Thyroid gland (tissue), 4 donors: Measurements from ENCODE around the gene APOA4. TPM values are rescaled to one million over a fixed set of nuclear protein-coding genes. Genes with fewer than 3 reads are reported as not detected.

ENCODE experiments used
- DNase-seq, 2 donors: peaks; one replicate each; pipeline ENCODE4 v3.0.0-alpha.2; 2019
- H3K27ac ChIP-seq, 3 donors: fragments of 200-600 bp; sonication (generic); 1 replicate in 2 of 3; 2 replicates in 1 of 3; pipeline ENCODE4 v1.5.1; 2016 to 2019; ENCODE audit warnings: mild to moderate bottlenecking in 1 of 3, moderate library complexity in 1 of 3
- H3K27me3 ChIP-seq: fragments of 200-600 bp; sonication (generic); one replicate; pipeline ENCODE4 v1.5.1; 2019
- H3K36me3 ChIP-seq, 2 donors: fragments of 200-600 bp; sonication (generic); one replicate each; pipeline ENCODE4 v1.5.1; 2016 to 2019
- H3K4me1 ChIP-seq, 2 donors: fragments of 200-600 bp; sonication (generic); one replicate each; pipeline ENCODE4 v1.5.1; 2017 to 2019
- H3K4me3 ChIP-seq, 3 donors: fragments of 200-600 bp; sonication (generic); replicated peaks in 1 of 3; 1 replicate in 2 of 3; 2 replicates in 1 of 3; pipeline ENCODE4 v1.5.1; 2016; ENCODE audit warnings: mild to moderate bottlenecking in 1 of 3
- H3K9me3 ChIP-seq: fragments of 200-600 bp; sonication (generic); one replicate; pipeline ENCODE4 v1.5.1; 2017
- POLR2A ChIP-seq, 2 donors: fragments of 450-650 bp; IDR thresholded peaks; one replicate each; pipeline ENCODE4 v1.6.1; 2017; ENCODE audit warnings: antibody characterized with exemption in 2 of 2, mild to moderate bottlenecking in 2 of 2, moderate library complexity in 1 of 2
- WGBS, 2 donors: methylation state at CpG; one replicate each; pipeline ENCODE4 v1.1.5; 2017; 5-methylcytosine and 5-hydroxymethylcytosine counted together
- intact Hi-C: fragments of 100-400 bp; cut with DNase I; formaldehyde crosslinking; loops from one replicate; pipeline ENCODE4 v1.15.1; 2023
- total RNA-seq, 4 donors: library from RNA; depleted of rRNA; stranded (reverse); fragments of >200 nt; gene quantifications; one replicate each; pipeline ENCODE4 v1.2.3, GENCODE V29; 2016
- TF ChIP-seq, protein P1 (sequence below), 6 experiments: fragments of 200-600 bp in 3 of 6; fragments of 450-650 bp in 3 of 6; sonication (generic) in 3 of 6; IDR thresholded peaks; one replicate each; pipeline ENCODE4 v1.5.1; 2016 to 2019; ENCODE audit warnings: antibody characterized with exemption in 6 of 6, mild to moderate bottlenecking in 2 of 6, inconsistent platforms in 1 of 6, moderate library complexity in 1 of 6

Gene APOA4
- total RNA-seq, 4 donors from 2014 or later = not detected

DNA sequence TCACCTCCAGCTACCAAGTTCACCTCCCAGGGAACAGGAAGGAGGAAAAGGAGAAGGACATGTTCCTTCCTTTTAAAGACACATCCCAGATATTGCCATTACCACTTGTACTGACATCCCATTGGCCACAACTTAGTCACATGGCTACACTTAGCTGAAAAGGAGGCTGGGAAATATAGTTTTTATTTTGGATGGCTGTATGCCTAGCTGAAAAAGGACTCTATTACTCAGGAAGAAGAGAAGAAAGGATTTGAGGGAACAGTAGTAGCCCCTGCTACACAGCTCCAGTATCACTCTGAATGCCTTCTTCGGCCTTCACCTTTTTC lies 29.4 kb downstream of the APOA4 start:
- H3K9me3 ChIP-seq = no peaks in the 10 kb centered on the region
- H3K36me3 ChIP-seq = no peaks in the 10 kb centered on the region
- intact Hi-C loops = loop anchor here (5.0 kb wide), 3 partner anchors 44 to 434 kb away; partner anchors contain the start of gene APOA1
- H3K4me3 ChIP-seq = no peak overlapping the region
- no peak overlapping the region for H3K27ac ChIP-seq
- TF ChIP-seq POLR2A (IDR thresholded peaks at IDR 0.05) = no peak
- TF ChIP-seq, protein P1, sequence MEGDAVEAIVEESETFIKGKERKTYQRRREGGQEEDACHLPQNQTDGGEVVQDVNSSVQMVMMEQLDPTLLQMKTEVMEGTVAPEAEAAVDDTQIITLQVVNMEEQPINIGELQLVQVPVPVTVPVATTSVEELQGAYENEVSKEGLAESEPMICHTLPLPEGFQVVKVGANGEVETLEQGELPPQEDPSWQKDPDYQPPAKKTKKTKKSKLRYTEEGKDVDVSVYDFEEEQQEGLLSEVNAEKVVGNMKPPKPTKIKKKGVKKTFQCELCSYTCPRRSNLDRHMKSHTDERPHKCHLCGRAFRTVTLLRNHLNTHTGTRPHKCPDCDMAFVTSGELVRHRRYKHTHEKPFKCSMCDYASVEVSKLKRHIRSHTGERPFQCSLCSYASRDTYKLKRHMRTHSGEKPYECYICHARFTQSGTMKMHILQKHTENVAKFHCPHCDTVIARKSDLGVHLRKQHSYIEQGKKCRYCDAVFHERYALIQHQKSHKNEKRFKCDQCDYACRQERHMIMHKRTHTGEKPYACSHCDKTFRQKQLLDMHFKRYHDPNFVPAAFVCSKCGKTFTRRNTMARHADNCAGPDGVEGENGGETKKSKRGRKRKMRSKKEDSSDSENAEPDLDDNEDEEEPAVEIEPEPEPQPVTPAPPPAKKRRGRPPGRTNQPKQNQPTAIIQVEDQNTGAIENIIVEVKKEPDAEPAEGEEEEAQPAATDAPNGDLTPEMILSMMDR (IDR thresholded peaks at IDR 0.05) = no peak
- 95 to 97% methylated on average over 1 of the region's 1 CpG for WGBS, 2 donors
- DNase-seq = no peak
- no peaks in the 10 kb centered on the region for H3K27me3 ChIP-seq
- peaks cover 7 to 16% of the 10 kb centered on the region in 2 donors for H3K4me1 ChIP-seq

DNA sequence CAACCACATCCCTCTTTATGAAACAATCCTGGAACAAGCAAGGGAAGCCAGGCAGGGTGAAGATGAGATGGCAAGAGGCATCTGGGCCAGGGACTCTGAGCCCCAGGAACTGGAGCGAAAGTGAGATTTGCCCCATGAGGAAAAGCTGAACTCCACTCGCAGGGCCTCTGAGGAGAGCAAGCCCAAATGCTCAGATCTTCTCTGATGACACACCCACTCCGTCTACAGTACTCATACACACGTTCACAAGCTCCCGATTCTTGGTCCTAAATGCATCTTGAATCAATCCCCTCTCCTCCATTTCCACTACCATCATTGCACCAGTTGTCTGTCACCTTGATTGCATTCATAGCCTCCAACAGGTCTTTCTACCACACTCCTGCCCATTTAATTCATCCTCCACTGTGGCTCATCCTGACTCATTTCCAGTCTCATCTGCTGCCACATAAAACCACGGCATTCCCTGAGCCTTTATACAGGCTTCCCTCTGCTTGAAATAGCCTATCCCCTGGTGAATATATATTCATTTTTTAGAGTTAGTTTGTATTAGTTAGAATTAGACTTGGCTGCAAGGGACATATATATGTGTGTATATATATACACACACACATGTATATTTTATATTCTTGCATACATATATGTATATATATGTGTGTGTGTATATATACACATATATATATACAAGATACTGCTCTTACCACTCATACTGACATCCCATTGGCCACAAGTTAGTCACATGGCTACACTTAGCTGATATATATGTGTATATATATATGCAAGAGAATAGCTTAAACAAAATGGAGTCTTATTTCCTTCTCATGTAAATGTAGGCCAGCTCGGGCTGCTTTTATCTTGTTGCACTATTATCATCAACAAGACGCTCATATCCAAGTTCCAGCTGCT lies 30.0 kb downstream of the APOA4 start:
- WGBS, 2 donors = 76 to 82% methylated on average over 8 of the region's 8 CpGs
- intact Hi-C loops = loop anchor here (5.0 kb wide), 3 partner anchors 44 to 434 kb away; partner anchors contain the start of gene APOA1

DNA sequence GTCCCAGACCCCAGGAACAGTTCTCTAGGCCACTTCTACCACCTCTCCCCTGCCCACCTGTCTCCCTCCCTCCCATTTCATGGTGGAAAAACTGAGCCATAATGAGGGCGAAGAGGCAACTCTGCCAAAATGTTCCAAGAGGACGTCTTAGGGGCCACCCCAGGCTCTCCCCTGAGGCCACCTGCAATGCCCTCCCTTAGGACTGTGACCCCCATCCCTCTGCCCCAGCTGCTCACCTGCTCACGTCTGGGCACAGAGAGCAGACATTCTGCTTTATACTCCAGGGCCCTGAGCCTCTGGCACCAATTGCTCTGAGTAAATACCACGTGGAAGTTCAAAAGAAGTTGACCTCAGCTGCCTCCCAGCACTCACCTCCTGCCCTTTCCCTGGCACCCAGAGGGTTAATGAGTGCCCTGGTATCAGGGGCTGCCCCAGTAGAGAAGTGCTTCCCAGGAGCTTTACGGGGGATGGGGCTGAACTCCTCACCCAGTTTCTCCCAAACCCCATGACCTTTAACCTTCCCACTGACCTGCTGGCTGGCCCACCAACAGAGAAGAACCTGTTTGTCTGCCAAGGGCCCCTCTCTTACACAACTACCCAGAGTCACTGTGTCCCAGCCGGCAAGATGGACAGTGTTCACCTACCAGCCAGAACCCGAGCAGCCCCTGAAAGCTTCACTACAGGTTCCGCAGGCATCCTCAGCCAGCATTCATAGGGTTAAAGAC lies 30.8 kb downstream of the APOA4 start:
- no peak overlapping the region for H3K4me3 ChIP-seq
- no peaks in the 10 kb centered on the region for H3K27me3 ChIP-seq
- H3K4me1 ChIP-seq = peaks cover 13 to 20% of the 10 kb centered on the region in 2 donors
- 84 to 86% methylated on average over 7 to 8 of the region's 8 CpGs for WGBS, 2 donors
- no peak overlapping the region for H3K27ac ChIP-seq
- TF ChIP-seq, protein P1 (IDR thresholded peaks at IDR 0.05) = no peak
- TF ChIP-seq POLR2A (IDR thresholded peaks at IDR 0.05) = no peak
- H3K36me3 ChIP-seq = no peaks in the 10 kb centered on the region
- no peaks in the 10 kb centered on the region for H3K9me3 ChIP-seq
- intact Hi-C loops = loop anchor here (5.0 kb wide), 3 partner anchors 45 to 435 kb away; partner anchors contain the start of gene APOA1
- no peak for DNase-seq

More for the DNA sequence above, 30.0 kb downstream of the APOA4 start:
- DNase-seq = no peak
- no peak for TF ChIP-seq POLR2A (IDR thresholded peaks at IDR 0.05)
- Histone ChIP-seq H3K4me1 (peaks cover 13 to 20% of the 10 kb centered on the region in 2 donors), H3K36me3 (no peaks in the 10 kb centered on the region), H3K27ac (no peak overlapping the region), H3K27me3 (no peaks in the 10 kb centered on the region), H3K4me3 (no peak overlapping the region), H3K9me3 (no peaks in the 10 kb centered on the region)

GRCh38 chr11:116791813-116792143 lies 31.3 kb downstream of the APOA4 start, which contains the start of gene APOA5:
Gene APOA5, minus strand, starts transcription at chr11:116791879. Its CDS starts 19 bp downstream, at chr11:116791860.
- peaks cover 13 to 26% of the 10 kb centered on the region in 2 donors for H3K4me1 ChIP-seq
- no peak within 1 kb of the TSS for H3K4me3 ChIP-seq
- intact Hi-C loops = loop anchor here (5.0 kb wide), 3 partner anchors 46 to 436 kb away; partner anchors contain the start of gene APOA1
- TF ChIP-seq POLR2A (IDR thresholded peaks at IDR 0.05) = no peak
- TF ChIP-seq, protein P1 (IDR thresholded peaks at IDR 0.05) = no peak
- H3K27ac ChIP-seq = no peak within 1 kb of the TSS
- DNase-seq = no peak
- 88 to 89% methylated on average over 7 of the region's 7 CpGs for WGBS, 2 donors
- no peaks in the 10 kb centered on the region for H3K36me3 ChIP-seq
- H3K27me3 ChIP-seq = no peaks in the 10 kb centered on the region
- H3K9me3 ChIP-seq = no peaks in the 10 kb centered on the region

- Histone ChIP-seq H3K9me3 (no peaks in the 10 kb centered on the region), H3K27me3 (no peaks in the 10 kb centered on the region), H3K4me1 (peaks cover 13 to 31% of the 10 kb centered on the region in 2 donors), H3K27ac (no peak overlapping the region), H3K4me3 (no peak overlapping the region), H3K36me3 (no peaks in the 10 kb centered on the region)
- no peak for TF ChIP-seq POLR2A (IDR thresholded peaks at IDR 0.05)
- TF ChIP-seq, protein P1 (IDR thresholded peaks at IDR 0.05) = peak; percentile 59 to 95 (median 94)
- 19 to 25% methylated on average over 24 to 31 of the region's 31 CpGs for WGBS, 2 donors
- peak; percentile 79 to 82 for DNase-seq
- intact Hi-C loops = loop anchor here (5.0 kb wide), 3 partner anchors 46 to 436 kb away; partner anchors contain the start of gene APOA1
These were observed 31.9 kb downstream of the APOA4 start for GRCh38 chr11:116791002-116791812.
